Measurements from ENCODE around the gene SMIM14.
"Not testable (repeated sequence)": the region's sequence is repeated elsewhere in the genome, so short reads cannot be mapped to it uniquely, and the experiment has no call there.

The SMIM14 gene

DNA sequence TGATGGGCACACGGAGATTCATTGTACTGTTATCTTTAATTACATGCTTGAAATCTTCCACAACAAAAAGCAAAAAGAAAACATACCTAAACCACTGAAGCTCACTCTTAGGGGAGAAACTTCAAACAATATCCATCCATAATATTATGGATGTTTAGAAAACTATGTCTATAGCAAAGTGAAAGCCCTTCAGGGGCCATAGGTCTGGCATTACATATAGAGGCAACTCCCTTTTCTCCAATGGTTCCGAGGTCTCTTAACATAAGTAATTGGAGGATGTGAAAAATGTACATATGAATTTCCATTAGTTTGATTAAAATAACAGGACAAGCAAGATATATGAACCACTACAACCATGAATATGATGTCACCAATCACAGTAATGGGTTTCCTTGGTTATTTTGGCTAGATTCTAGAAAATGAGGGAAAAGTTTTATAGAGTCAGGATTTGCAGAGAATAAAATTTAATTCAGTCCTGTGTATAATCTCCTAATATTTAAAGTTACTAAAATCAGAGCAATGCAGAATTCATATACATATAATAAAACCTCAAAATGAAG lies 122.2 kb downstream of the SMIM14 start:
- TF ChIP-seq POLR2AphosphoS5 (IDR thresholded peaks at IDR 0.05; ENCODE audit: low read depth, low read length) (no peak), POLR2A (IDR thresholded peaks at IDR 0.05; ENCODE audit: low read depth, low read length) (no peak), POU2F2 (IDR thresholded peaks at IDR 0.05; ENCODE audit: low read depth, low read length) (no peak), TAF1 (IDR thresholded peaks at IDR 0.05; ENCODE audit: low read depth, low read length) (no peak), PAX5 (IDR thresholded peaks at IDR 0.05; ENCODE audit: insufficient read depth, low read length, severe bottlenecking) (no peak)
- no peak for FAIRE-seq

DNA sequence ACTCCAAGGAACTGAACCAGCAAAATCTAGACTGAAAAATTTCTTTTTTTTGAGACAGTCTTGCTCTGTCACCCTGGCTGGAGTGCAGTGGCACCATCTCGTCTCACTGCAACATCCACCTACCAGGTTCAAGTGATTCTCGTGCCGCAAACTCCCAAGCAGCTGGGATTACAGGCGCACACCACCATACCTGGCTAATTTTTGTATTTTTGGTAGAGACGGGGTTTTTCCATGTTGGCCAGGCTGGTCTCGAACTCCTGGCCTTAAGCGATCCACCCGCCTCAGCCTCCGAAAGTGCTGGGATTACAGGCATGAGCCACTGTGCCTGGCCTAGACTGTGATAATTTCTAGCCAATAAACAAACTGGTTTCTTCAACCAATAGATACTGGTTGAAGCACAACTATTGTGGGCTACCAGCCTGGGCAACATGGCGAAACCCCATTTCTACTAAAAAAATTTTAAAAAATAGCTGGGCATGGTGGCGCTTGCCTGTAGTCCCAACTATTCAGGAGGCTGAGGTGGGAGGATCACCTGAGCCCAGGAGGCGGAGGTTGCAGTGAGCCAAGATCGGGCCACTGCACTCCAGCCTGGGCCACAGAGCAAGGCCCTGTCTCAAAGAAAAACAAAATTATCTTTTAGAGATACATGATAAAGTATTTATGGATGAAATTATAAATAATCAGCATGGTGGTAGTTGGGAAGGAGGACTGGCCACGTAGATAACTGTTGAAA lies 122.8 kb downstream of the SMIM14 start:
- DNase-seq (ENCODE audit: insufficient read length, low spot score); FAIRE-seq: not testable (repeated sequence)

More for the DNA sequence above, 122.2 kb downstream of the SMIM14 start:
- no peak for DNase-seq (ENCODE audit: insufficient read length, low spot score)

DNA sequence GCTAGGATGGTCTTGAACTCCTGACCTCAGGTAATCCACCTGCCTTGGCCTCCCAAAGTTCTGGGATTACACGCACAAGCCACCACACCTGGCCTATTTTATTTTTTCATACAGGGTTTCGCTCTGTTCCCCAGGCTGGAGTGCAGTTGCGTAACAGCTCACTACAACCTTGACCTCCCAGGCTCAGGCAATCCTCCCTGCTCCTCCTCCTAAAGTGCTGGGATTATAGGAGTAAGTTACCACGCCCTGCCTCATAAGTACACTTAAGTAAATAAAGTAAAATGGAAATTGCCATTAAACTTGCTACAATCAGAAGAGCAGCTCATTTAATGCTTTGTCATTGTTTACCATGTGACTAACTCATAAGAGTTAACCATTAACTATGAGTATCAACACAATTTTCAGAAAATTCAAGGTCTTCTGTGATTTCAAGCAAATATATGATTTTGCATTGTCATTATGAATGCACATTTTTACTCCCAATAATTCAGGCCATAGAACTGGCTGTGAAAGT lies 123.7 kb downstream of the SMIM14 start:
- TF ChIP-seq PAX5 (IDR thresholded peaks at IDR 0.05; ENCODE audit: insufficient read depth, low read length, severe bottlenecking): no peak
- no peak for TF ChIP-seq POLR2AphosphoS5 (IDR thresholded peaks at IDR 0.05; ENCODE audit: low read depth, low read length)
- no peak for TF ChIP-seq SPI1 (IDR thresholded peaks at IDR 0.05; ENCODE audit: low read depth, low read length)
- DNase-seq (ENCODE audit: insufficient read length, low spot score) (no peak), FAIRE-seq (no peak)

DNA sequence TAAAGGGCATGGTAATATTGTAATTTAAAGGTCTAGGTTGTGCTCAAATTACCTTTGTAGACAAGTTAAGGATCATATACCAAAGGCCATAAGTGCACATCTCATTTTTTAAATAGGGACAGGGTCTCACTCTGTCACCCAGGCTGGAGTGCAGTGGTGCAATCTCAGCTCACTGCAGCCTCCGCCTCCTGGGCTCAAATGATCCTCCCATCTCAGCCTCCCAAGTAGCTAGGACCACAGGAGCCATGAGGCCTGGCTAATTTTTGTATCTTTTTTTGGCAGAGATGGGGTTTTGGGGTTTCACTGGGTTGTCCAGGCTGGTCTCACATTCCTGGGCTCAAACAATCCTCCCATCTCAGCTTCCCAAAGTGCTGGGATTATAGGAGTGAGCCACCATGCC lies 124.4 kb downstream of the SMIM14 start:
- DNase-seq (ENCODE audit: insufficient read length, low spot score): not testable (repeated sequence)

DNA sequence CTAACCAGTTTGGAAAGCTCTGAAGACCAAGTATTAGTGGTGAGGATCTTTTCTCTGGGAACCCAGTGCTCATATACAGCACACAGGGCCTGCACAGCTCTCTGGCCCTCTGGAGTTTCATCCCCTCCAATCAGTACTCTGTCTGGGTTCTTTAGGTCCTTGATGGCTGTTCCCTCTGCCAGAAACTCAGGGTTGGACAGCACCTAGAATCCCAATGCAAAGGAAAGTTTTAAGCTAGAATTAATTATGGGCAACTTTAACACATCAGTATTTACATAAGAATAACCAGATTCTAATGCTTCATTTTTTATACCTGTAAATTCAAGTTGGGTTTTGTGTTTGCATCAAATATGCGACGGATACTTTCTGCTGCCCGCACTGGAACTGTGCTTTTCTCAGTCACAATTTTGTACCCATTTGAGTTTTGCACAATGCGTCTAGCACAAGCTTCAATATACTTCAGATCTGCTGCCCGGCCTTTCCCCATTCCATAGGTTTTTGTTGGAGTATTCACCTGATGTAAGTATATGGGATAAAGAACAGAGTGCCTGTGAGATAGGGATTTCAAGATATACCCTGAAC lies 128.2 kb downstream of the SMIM14 start:
- TF ChIP-seq SPI1 (IDR thresholded peaks at IDR 0.05; ENCODE audit: low read depth, low read length): no peak
- no peak for TF ChIP-seq TAF1 (IDR thresholded peaks at IDR 0.05; ENCODE audit: low read depth, low read length)
- TF ChIP-seq POLR2AphosphoS5 (IDR thresholded peaks at IDR 0.05; ENCODE audit: low read depth, low read length): no peak
- no peak for TF ChIP-seq POU2F2 (IDR thresholded peaks at IDR 0.05; ENCODE audit: low read depth, low read length)
- TF ChIP-seq POLR2A (IDR thresholded peaks at IDR 0.05; ENCODE audit: low read depth, low read length): no peak
- no peak for TF ChIP-seq PAX5 (IDR thresholded peaks at IDR 0.05; ENCODE audit: insufficient read depth, low read length, severe bottlenecking)
- no peak for DNase-seq (ENCODE audit: insufficient read length, low spot score)
- no peak for FAIRE-seq

More for the DNA sequence above, 124.4 kb downstream of the SMIM14 start:
- FAIRE-seq: not testable (repeated sequence)

DNA sequence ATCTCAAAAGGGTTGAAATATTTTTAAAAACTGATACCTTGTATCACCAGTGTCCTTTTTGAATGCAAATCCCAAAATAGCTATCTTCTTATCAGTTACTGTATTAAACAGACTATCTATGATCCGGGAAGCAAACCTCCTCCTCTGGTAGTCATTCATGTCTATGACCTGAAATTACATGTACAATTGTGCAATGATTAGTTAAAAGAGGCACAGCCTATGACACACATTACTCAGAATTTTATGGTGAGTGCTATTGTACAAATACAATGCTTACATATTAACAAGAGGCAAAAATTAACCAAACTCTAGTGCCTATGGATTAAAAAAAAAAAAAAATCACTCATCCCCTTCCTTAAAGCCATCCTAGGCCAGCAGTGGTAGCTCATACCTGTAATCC lies 133.1 kb downstream of the SMIM14 start:
- DNase-seq (ENCODE audit: insufficient read length, low spot score) (no peak), FAIRE-seq (no peak)
- TF ChIP-seq PAX5 (IDR thresholded peaks at IDR 0.05; ENCODE audit: insufficient read depth, low read length, severe bottlenecking): no peak
- TF ChIP-seq TAF1 (IDR thresholded peaks at IDR 0.05; ENCODE audit: low read depth, low read length): no peak
- no peak for TF ChIP-seq SPI1 (IDR thresholded peaks at IDR 0.05; ENCODE audit: low read depth, low read length)
- no peak for TF ChIP-seq POLR2A (IDR thresholded peaks at IDR 0.05; ENCODE audit: low read depth, low read length)
- TF ChIP-seq POU2F2 (IDR thresholded peaks at IDR 0.05; ENCODE audit: low read depth, low read length): no peak
- TF ChIP-seq POLR2AphosphoS5 (IDR thresholded peaks at IDR 0.05; ENCODE audit: low read depth, low read length): no peak

DNA sequence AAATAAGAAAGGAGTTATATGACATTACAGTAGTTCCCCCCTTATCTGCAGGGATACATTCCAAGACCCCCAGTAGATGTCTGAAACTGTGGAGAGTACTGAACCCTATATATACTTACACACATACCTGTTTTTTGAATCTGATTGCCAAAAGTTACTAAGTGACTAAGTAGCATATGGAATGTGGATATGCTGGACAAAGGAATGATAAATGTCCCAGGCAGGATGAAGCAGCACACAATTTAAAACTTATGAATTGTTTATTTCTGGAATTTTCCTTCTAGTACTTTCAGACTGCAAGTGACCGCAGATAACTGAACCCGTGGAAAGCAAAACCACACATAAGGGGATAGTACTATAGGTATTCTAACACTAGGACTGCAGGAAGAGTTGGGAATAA lies 134.1 kb downstream of the SMIM14 start:
- no peak for DNase-seq (ENCODE audit: insufficient read length, low spot score)
- TF ChIP-seq POU2F2 (IDR thresholded peaks at IDR 0.05; ENCODE audit: low read depth, low read length) (no peak), TAF1 (IDR thresholded peaks at IDR 0.05; ENCODE audit: low read depth, low read length) (no peak), POLR2AphosphoS5 (IDR thresholded peaks at IDR 0.05; ENCODE audit: low read depth, low read length) (no peak), POLR2A (IDR thresholded peaks at IDR 0.05; ENCODE audit: low read depth, low read length) (no peak), SPI1 (IDR thresholded peaks at IDR 0.05; ENCODE audit: low read depth, low read length) (no peak), PAX5 (IDR thresholded peaks at IDR 0.05; ENCODE audit: insufficient read depth, low read length, severe bottlenecking) (no peak)

DNA sequence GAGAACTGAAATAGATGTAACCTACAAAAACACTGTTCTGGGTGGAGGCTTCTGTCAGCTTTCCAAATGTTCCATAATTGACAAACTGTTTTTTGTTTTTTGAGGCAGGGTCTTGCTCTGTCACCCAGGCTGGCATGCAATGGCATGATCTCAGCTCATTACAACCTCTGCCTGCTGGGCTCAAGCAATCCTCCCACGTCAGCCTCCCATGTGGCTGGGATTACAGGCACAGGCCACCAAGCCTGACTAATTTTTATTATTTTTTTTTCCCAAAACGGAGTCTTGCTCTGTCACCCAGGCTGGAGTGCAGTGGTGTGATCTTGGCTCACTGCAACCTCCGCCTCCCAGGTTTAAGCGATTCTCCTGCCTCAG lies 136.0 kb downstream of the SMIM14 start:
- not testable (repeated sequence) for DNase-seq (ENCODE audit: insufficient read length, low spot score); FAIRE-seq

More for the DNA sequence above, 134.1 kb downstream of the SMIM14 start:
- FAIRE-seq: no peak

DNA sequence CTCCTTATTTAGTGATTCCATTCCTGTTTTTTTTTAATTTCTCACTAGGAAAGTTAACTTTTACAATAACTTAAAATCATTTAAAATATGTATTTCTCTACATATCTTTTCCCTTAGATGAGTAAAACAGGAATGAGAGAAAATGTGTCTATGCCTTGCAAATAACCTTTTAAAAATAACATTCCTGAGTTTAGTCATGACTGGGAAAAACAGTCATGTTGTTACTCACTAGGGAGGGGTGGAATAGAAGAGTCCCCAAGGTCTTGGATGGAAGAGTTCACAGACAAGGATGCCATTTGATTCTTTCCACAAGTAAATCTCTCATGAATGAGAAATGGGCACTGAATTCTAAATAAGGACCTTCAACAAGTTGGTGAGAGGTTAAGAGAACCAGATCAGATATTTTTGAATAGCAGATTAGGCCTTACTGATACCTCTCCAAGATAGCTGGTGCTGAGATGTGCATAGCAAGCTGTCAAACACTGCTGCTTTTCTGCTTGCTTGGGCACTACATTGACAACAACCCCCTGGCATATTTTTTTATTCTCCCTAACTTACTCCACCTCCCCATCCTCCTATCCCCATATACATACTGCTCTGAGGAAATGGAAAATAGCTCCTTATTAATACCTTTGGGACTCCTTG lies 136.5 kb downstream of the SMIM14 start:
- DNase-seq (ENCODE audit: insufficient read length, low spot score): no peak
- FAIRE-seq: no peak
- TF ChIP-seq POLR2A (IDR thresholded peaks at IDR 0.05; ENCODE audit: low read depth, low read length) (no peak), POU2F2 (IDR thresholded peaks at IDR 0.05; ENCODE audit: low read depth, low read length) (no peak), TAF1 (IDR thresholded peaks at IDR 0.05; ENCODE audit: low read depth, low read length) (no peak), PAX5 (IDR thresholded peaks at IDR 0.05; ENCODE audit: insufficient read depth, low read length, severe bottlenecking) (no peak), SPI1 (IDR thresholded peaks at IDR 0.05; ENCODE audit: low read depth, low read length) (no peak), POLR2AphosphoS5 (IDR thresholded peaks at IDR 0.05; ENCODE audit: low read depth, low read length) (no peak)

DNA sequence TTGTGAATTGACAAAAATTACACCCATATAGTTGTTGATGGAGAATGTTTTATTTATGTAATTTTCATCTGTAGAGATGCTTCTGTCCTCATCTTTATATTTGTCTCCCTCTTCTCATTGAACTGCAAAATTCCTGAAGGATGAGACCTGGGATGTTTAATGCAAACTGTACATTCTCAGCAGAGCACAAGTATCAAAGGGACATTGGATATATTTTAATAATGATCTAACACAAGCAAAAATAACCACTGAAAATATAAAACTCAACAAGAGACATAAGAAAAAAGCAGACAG lies 140.0 kb downstream of the SMIM14 start:
- TF ChIP-seq POU2F2 (IDR thresholded peaks at IDR 0.05; ENCODE audit: low read depth, low read length): no peak
- no peak for TF ChIP-seq SPI1 (IDR thresholded peaks at IDR 0.05; ENCODE audit: low read depth, low read length)
- TF ChIP-seq TAF1 (IDR thresholded peaks at IDR 0.05; ENCODE audit: low read depth, low read length): no peak
- no peak for TF ChIP-seq POLR2A (IDR thresholded peaks at IDR 0.05; ENCODE audit: low read depth, low read length)
- no peak for TF ChIP-seq POLR2AphosphoS5 (IDR thresholded peaks at IDR 0.05; ENCODE audit: low read depth, low read length)
- no peak for TF ChIP-seq PAX5 (IDR thresholded peaks at IDR 0.05; ENCODE audit: insufficient read depth, low read length, severe bottlenecking)
- DNase-seq (ENCODE audit: insufficient read length, low spot score) (no peak), FAIRE-seq (no peak)
